VCaP (cell line): ENCODE data around the gene TANGO6.

Source experiments
- H3K27ac ChIP-seq: fragments of 450-650 bp; 2 replicates; pipeline ENCODE4 v1.5.1; 2017
- TF ChIP-seq, protein P1 (sequence below): fragments of 450-650 bp; conservative IDR thresholded peaks from 2 replicates; pipeline ENCODE4 v1.5.1; 2017; ENCODE audit warnings: mild to moderate bottlenecking, moderate library complexity

The TANGO6 gene

GRCh38 chr16:69064764-69065313 is 221.5 kb downstream of the TANGO6 start:
- TF ChIP-seq, protein P1, sequence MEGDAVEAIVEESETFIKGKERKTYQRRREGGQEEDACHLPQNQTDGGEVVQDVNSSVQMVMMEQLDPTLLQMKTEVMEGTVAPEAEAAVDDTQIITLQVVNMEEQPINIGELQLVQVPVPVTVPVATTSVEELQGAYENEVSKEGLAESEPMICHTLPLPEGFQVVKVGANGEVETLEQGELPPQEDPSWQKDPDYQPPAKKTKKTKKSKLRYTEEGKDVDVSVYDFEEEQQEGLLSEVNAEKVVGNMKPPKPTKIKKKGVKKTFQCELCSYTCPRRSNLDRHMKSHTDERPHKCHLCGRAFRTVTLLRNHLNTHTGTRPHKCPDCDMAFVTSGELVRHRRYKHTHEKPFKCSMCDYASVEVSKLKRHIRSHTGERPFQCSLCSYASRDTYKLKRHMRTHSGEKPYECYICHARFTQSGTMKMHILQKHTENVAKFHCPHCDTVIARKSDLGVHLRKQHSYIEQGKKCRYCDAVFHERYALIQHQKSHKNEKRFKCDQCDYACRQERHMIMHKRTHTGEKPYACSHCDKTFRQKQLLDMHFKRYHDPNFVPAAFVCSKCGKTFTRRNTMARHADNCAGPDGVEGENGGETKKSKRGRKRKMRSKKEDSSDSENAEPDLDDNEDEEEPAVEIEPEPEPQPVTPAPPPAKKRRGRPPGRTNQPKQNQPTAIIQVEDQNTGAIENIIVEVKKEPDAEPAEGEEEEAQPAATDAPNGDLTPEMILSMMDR: no peak
- no peak overlapping the region for H3K27ac ChIP-seq

GRCh38 chr16:69069504-69069903 is 226.2 kb downstream of the TANGO6 start:
- TF ChIP-seq, protein P1: no peak
- H3K27ac ChIP-seq: no peak overlapping the region

GRCh38 chr16:69071036-69071435 is 227.7 kb downstream of the TANGO6 start:
- no peak overlapping the region for H3K27ac ChIP-seq
- TF ChIP-seq, protein P1: no peak

GRCh38 chr16:69072640-69072974 is 229.3 kb downstream of the TANGO6 start:
- TF ChIP-seq, protein P1: no peak

DNA sequence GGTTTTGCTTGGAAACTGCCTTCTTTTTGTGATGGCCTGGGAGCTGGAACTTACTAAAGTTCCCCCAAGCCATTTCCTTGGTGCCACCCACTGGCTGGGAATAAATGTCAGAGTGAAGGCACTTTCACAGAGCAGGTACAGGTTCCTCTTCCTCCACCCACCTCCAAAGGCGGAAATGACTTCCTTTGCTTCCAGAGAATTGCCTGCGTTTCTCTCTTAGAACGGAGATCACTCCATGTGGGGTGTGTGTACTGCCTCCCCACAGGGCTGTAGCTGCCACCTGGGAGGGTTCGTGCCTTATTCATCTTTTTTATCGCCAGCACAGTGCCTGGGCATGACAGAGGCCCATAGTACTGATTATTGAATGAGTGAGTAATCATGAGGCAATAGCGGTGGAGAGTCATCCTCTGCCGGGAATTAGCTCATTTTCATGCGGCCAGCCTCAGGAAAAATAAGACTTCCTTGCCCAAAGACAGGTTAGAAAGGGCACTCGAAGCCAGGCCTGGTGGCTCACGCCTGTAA is 229.9 kb downstream of the TANGO6 start:
- TF ChIP-seq, protein P1: no peak
- H3K27ac ChIP-seq: no peak overlapping the region

More at GRCh38 chr16:69072640-69072974, 229.3 kb downstream of the TANGO6 start:
- H3K27ac ChIP-seq: no peak overlapping the region

DNA sequence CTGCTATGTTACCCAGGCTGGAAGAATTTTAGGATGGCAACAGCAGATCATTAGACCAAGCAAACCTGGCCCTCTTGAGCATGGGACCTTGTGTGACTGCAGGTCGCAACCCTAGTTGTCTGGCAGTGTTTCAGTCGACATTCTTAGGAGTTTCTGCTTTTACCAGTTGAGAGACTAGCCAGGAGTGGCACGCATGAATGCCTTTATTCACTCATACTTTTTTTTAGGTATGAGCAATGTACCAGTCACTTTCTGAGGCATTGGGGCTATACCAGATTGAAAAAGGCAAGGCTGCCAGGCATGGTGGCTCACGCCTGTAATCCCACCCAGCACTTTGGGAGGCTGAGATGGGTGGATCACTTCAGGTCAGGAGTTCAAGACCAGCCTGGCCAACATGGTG is 233.9 kb downstream of the TANGO6 start:
- H3K27ac ChIP-seq: no peak overlapping the region
- TF ChIP-seq, protein P1: no peak

- TF ChIP-seq, protein P1: no peak
- H3K27ac ChIP-seq: 0 out of 2 replicates have a peak overlapping the region, but pooled peaks have one; percentile 11
These were observed 234.7 kb downstream of the TANGO6 start for GRCh38 chr16:69078073-69078472.
